ENCODE data around the gene SLC13A3. TPM values are rescaled to one million over a fixed set of nuclear protein-coding genes. Genes with fewer than 3 reads are reported as not detected.

Gene SLC13A3
- total RNA-seq, 1 experiment from 2014 or later = not detected

GRCh38 chr20:46683011-46683667 is 31.9 kb upstream of the SLC13A3 start:
- intact Hi-C loops (cut with micrococcal nuclease; ENCODE audit: unreplicated experiment) = no loop called here
- BruUV-seq (replicated peaks) = no TSS peak
- DNase-seq = no peak
- H3K27me3 Mint-ChIP-seq (ENCODE audit: unreplicated experiment) = no peaks in the 10 kb centered on the region
- no peak overlapping the region for H3K4me3 Mint-ChIP-seq (ENCODE audit: low read depth, unreplicated experiment)
- no peak overlapping the region for H3K27ac Mint-ChIP-seq (ENCODE audit: unreplicated experiment)
- peaks cover 15% of the 10 kb centered on the region for H3K36me3 Mint-ChIP-seq (ENCODE audit: insufficient read depth, unreplicated experiment)
- H3K4me1 Mint-ChIP-seq (ENCODE audit: low read depth, unreplicated experiment) = peaks cover 18% of the 10 kb centered on the region
- CTCF ChIA-PET = interaction anchor here (1.1 to 1.5 kb wide), 2 partner anchors 100 to 163 kb away, joined by 4 to 5 read pairs; no protein-coding TSS in a partner anchor
- H3K9me3 Mint-ChIP-seq (ENCODE audit: low read depth, unreplicated experiment) = no peaks in the 10 kb centered on the region
- TF ChIP-seq CTCF (IDR thresholded peaks at IDR 0.05; ENCODE audit: unreplicated experiment) = no peak

- Mint-ChIP-seq H3K4me3 (ENCODE audit: low read depth, unreplicated experiment) (no peak overlapping the region), H3K27me3 (ENCODE audit: unreplicated experiment) (no peaks in the 10 kb centered on the region), H3K9me3 (ENCODE audit: low read depth, unreplicated experiment) (no peaks in the 10 kb centered on the region), H3K36me3 (ENCODE audit: insufficient read depth, unreplicated experiment) (peaks cover 14% of the 10 kb centered on the region), H3K27ac (ENCODE audit: unreplicated experiment) (no peak overlapping the region), H3K4me1 (ENCODE audit: low read depth, unreplicated experiment) (peaks cover 18% of the 10 kb centered on the region)
- no TSS peak for BruUV-seq (replicated peaks)
- intact Hi-C loops (cut with micrococcal nuclease; ENCODE audit: unreplicated experiment) = no loop called here
- CTCF ChIA-PET = interaction anchor here (1.1 to 1.5 kb wide), 2 partner anchors 100 to 162 kb away, joined by 4 to 5 read pairs; no protein-coding TSS in a partner anchor
- DNase-seq = no peak
- no peak for TF ChIP-seq CTCF (IDR thresholded peaks at IDR 0.05; ENCODE audit: unreplicated experiment)
Observed at GRCh38 chr20:46682063-46682821, 31.0 kb upstream of the SLC13A3 start.

- no peaks in the 10 kb centered on the region for H3K9me3 Mint-ChIP-seq (ENCODE audit: low read depth, unreplicated experiment)
- intact Hi-C loops (cut with micrococcal nuclease; ENCODE audit: unreplicated experiment) = loop anchor here (1.0 kb wide), 2 partner anchors 122 to 160 kb away; no protein-coding TSS in a partner anchor
- peaks cover 18% of the 10 kb centered on the region for H3K4me1 Mint-ChIP-seq (ENCODE audit: low read depth, unreplicated experiment)
- peaks cover 9% of the 10 kb centered on the region for H3K36me3 Mint-ChIP-seq (ENCODE audit: insufficient read depth, unreplicated experiment)
- BruUV-seq (replicated peaks) = no TSS peak
- no peak overlapping the region for H3K4me3 Mint-ChIP-seq (ENCODE audit: low read depth, unreplicated experiment)
- DNase-seq = peak; percentile 89
- CTCF ChIA-PET = interaction anchor here (0.6 to 2.5 kb wide), 7 partner anchors 45 to 160 kb away, joined by 3 to 9 read pairs (median 4); no protein-coding TSS in a partner anchor
- TF ChIP-seq CTCF (IDR thresholded peaks at IDR 0.05; ENCODE audit: unreplicated experiment) = peak; percentile 88
- no peaks in the 10 kb centered on the region for H3K27me3 Mint-ChIP-seq (ENCODE audit: unreplicated experiment)
- H3K27ac Mint-ChIP-seq (ENCODE audit: unreplicated experiment) = no peak overlapping the region
Observed at GRCh38 chr20:46681032-46681854, 30.0 kb upstream of the SLC13A3 start.

GRCh38 chr20:46680684-46681031 is 29.4 kb upstream of the SLC13A3 start:
- no peak for DNase-seq
- no TSS peak for BruUV-seq (replicated peaks)
- Mint-ChIP-seq H3K36me3 (ENCODE audit: insufficient read depth, unreplicated experiment) (peaks cover 4% of the 10 kb centered on the region), H3K9me3 (ENCODE audit: low read depth, unreplicated experiment) (no peaks in the 10 kb centered on the region), H3K4me1 (ENCODE audit: low read depth, unreplicated experiment) (peaks cover 18% of the 10 kb centered on the region), H3K27me3 (ENCODE audit: unreplicated experiment) (no peaks in the 10 kb centered on the region), H3K4me3 (ENCODE audit: low read depth, unreplicated experiment) (no peak overlapping the region), H3K27ac (ENCODE audit: unreplicated experiment) (no peak overlapping the region)
- TF ChIP-seq CTCF (IDR thresholded peaks at IDR 0.05; ENCODE audit: unreplicated experiment) = no peak
- intact Hi-C loops (cut with micrococcal nuclease; ENCODE audit: unreplicated experiment) = loop anchor here (1.0 kb wide), 2 partner anchors 121 to 159 kb away; no protein-coding TSS in a partner anchor
- CTCF ChIA-PET = interaction anchor here (0.6 to 2.5 kb wide), 7 partner anchors 44 to 159 kb away, joined by 3 to 9 read pairs (median 4); no protein-coding TSS in a partner anchor
